Measurements from ENCODE around the gene KIN.

Gene KIN

GRCh38 chr10:7707102-7707501, 80.7 kb downstream of the KIN start:
- no peak for DNase-seq
- no peaks in the 10 kb centered on the region for H3K4me1 Mint-ChIP-seq
- no peak overlapping the region for H3K27ac Mint-ChIP-seq
- H3K9me3 Mint-ChIP-seq, result no peaks in the 10 kb centered on the region
- no peak overlapping the region for H3K4me3 Mint-ChIP-seq
- peaks cover 31% of the 10 kb centered on the region for H3K27me3 Mint-ChIP-seq (ENCODE audit: low read depth, poor library complexity)
- H3K36me3 Mint-ChIP-seq (ENCODE audit: low read depth), result no peaks in the 10 kb centered on the region
- no peak for TF ChIP-seq CTCF (IDR thresholded peaks at IDR 0.05)

GRCh38 chr10:7706534-7707073, 81.2 kb downstream of the KIN start:
- no peak for DNase-seq
- Mint-ChIP-seq H3K4me1 (no peaks in the 10 kb centered on the region), H3K27me3 (ENCODE audit: low read depth, poor library complexity) (peaks cover 33% of the 10 kb centered on the region), H3K27ac (no peak overlapping the region), H3K36me3 (ENCODE audit: low read depth) (no peaks in the 10 kb centered on the region), H3K4me3 (no peak overlapping the region), H3K9me3 (no peaks in the 10 kb centered on the region)
- TF ChIP-seq CTCF (IDR thresholded peaks at IDR 0.05), result no peak

DNA sequence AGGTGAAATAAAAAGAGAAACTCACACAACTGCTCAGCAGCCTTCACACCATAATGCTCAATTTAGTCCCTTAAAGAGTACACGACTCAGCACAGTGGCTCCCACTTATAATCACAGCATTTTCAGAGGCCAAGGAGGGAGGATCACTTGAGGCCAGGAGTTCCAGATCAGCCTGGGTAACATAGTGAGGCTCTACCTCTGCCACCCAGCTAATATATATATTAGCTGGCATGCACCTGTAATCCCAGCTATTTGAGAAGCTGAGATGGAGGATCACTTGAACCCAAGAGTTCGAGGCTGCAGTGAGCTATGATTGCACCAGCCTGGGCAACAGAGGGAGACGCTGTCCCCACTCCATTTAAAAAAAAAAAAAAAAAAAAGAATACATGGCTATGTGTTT, 82.5 kb downstream of the KIN start:
- H3K27ac Mint-ChIP-seq, result no peak overlapping the region
- TF ChIP-seq CTCF (IDR thresholded peaks at IDR 0.05), result no peak
- H3K27me3 Mint-ChIP-seq (ENCODE audit: low read depth, poor library complexity), result peaks cover 37% of the 10 kb centered on the region
- DNase-seq, result no peak
- H3K4me1 Mint-ChIP-seq, result no peaks in the 10 kb centered on the region
- no peaks in the 10 kb centered on the region for H3K9me3 Mint-ChIP-seq
- no peak overlapping the region for H3K4me3 Mint-ChIP-seq
- no peaks in the 10 kb centered on the region for H3K36me3 Mint-ChIP-seq (ENCODE audit: low read depth)

DNA sequence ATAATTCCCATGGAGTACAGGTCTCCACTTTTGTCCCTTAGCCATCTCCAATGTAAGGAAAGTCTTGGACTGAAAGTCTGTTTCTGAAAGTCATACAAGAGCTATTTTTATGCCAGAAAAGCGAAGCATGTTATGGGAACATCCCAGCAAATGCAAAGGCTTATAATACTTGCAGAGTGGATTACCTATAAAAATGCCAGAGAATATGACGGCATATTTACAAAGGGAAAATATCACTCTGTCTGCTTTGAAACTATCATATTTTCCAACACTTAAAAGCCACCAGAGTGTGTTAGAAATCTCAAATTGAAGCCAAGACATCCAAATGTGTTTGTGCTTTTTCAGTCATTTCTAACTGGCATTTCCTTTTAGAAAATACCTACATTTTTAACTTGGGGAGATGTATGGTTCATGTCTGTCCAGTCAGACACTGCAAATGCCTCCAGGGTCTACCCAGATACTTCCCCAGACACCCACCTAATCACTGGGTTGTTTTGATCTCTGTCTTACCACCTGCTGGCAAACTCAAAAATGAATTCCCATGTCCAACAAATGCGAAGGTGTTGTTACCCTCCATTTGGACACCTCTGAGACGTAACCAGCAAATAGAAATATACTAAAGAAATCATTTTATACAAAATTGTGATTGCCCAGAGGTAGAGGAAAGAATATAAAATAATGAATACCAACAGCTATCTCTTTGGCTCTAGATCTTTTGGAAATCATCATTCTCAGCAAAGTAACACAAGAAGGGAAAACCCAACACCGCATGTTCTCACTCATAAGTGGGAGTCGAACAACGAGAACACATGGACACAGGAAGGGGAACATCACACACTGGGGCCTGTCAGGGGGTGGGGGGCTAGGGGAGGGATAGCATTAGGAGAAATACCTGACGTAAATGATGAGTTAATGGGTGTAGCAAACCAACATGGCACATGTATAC, 83.4 kb downstream of the KIN start:
- H3K4me1 Mint-ChIP-seq, result no peaks in the 10 kb centered on the region
- H3K9me3 Mint-ChIP-seq, result no peaks in the 10 kb centered on the region
- no peaks in the 10 kb centered on the region for H3K36me3 Mint-ChIP-seq (ENCODE audit: low read depth)
- H3K4me3 Mint-ChIP-seq, result no peak overlapping the region
- no peak for TF ChIP-seq CTCF (IDR thresholded peaks at IDR 0.05)
- H3K27ac Mint-ChIP-seq, result no peak overlapping the region
- H3K27me3 Mint-ChIP-seq (ENCODE audit: low read depth, poor library complexity), result peaks cover 37% of the 10 kb centered on the region
- DNase-seq, result no peak

GRCh38 chr10:7703140-7703539, 84.7 kb downstream of the KIN start, which contains the start of gene ITIH2:
Gene ITIH2 (plus strand): TSS chr10:7703316. CDS start chr10:7703435, 119 bp downstream.
- H3K27ac Mint-ChIP-seq, result no peak within 1 kb of the TSS
- DNase-seq, result no peak
- no peaks in the 10 kb centered on the region for H3K36me3 Mint-ChIP-seq (ENCODE audit: low read depth)
- H3K4me3 Mint-ChIP-seq, result no peak within 1 kb of the TSS
- H3K27me3 Mint-ChIP-seq (ENCODE audit: low read depth, poor library complexity), result peaks cover 39% of the 10 kb centered on the region
- TF ChIP-seq CTCF (IDR thresholded peaks at IDR 0.05), result no peak
- no peaks in the 10 kb centered on the region for H3K4me1 Mint-ChIP-seq
- no peaks in the 10 kb centered on the region for H3K9me3 Mint-ChIP-seq
